Loucy (cell line): ENCODE results near the gene NAPEPLD.

Experiments
- H2AFZ ChIP-seq: fragments of 200-600 bp; sonication (generic); 2 replicates; pipeline ENCODE4 v1.6.0; 2016; ENCODE audit warnings: antibody characterized with exemption, mild to moderate bottlenecking, low read length, moderate library complexity
- H3F3A ChIP-seq: fragments of 200-600 bp; 2 replicates; pipeline ENCODE4 v1.6.0; 2016; ENCODE audit warnings: antibody characterized with exemption, low read depth, mild to moderate bottlenecking
- H3K27me3 ChIP-seq: fragments of 200-600 bp; sonication (generic); 2 replicates; pipeline ENCODE4 v1.6.1; 2014; ENCODE audit warnings: low read length, mild to moderate bottlenecking; ENCODE audit not compliant: insufficient read depth, poor library complexity, severe bottlenecking
- H3K36me3 ChIP-seq: fragments of 200-600 bp; sonication (generic); 2 replicates; pipeline ENCODE4 v1.6.1; 2016; ENCODE audit warnings: low read length; ENCODE audit not compliant: insufficient read depth
- H3K4me1 ChIP-seq: fragments of 200-600 bp; sonication (generic); 2 replicates; pipeline ENCODE4 v1.5.1; 2014; ENCODE audit warnings: low read length, mild to moderate bottlenecking; ENCODE audit not compliant: insufficient read depth, poor library complexity, severe bottlenecking
- H3K4me2 ChIP-seq: fragments of 200-600 bp; sonication (generic); 2 replicates; pipeline ENCODE4 v1.6.0; 2014; ENCODE audit warnings: antibody characterized with exemption, low read length, low read depth, mild to moderate bottlenecking; ENCODE audit not compliant: poor library complexity, severe bottlenecking
- H3K4me3 ChIP-seq: fragments of 200-600 bp; sonication (generic); 2 replicates; pipeline ENCODE4 v1.5.1; 2014; ENCODE audit warnings: low read length, mild to moderate bottlenecking, mixed read lengths; ENCODE audit not compliant: poor library complexity, severe bottlenecking
- H3K79me2 ChIP-seq: fragments of 200-600 bp; sonication (generic); 2 replicates; pipeline ENCODE4 v1.6.1; 2014; ENCODE audit warnings: low read length; ENCODE audit not compliant: insufficient read depth
- H3K9ac ChIP-seq: fragments of 200-600 bp; sonication (generic); 2 replicates; pipeline ENCODE4 v1.6.0; 2014; ENCODE audit warnings: mild to moderate bottlenecking, low read depth, low read length, moderate library complexity; ENCODE audit not compliant: poor library complexity, severe bottlenecking
- H3K9me2 ChIP-seq: fragments of 200-600 bp; sonication (generic); replicated peaks from 2 replicates; pipeline ENCODE4 v1.6.1; 2016; ENCODE audit warnings: low read depth, low read length, mixed read lengths
- H3K9me3 ChIP-seq: fragments of 200-600 bp; sonication (generic); 2 replicates; pipeline ENCODE4 v1.6.1; 2014; ENCODE audit warnings: mild to moderate bottlenecking, antibody characterized with exemption, low read length, low read depth; ENCODE audit not compliant: insufficient read depth
- H4K20me1 ChIP-seq: fragments of 200-600 bp; sonication (generic); 2 replicates; pipeline ENCODE4 v1.6.0; 2014; ENCODE audit warnings: antibody characterized with exemption, low read length, mild to moderate bottlenecking; ENCODE audit not compliant: insufficient read depth, poor library complexity, severe bottlenecking
- CTCF ChIP-seq: fragments of 200-600 bp; sonication (generic); conservative IDR thresholded peaks from 2 replicates; pipeline ENCODE4 v1.5.1; 2014; ENCODE audit warnings: mild to moderate bottlenecking, antibody characterized with exemption, low read length
- EZH2phosphoT487 ChIP-seq: fragments of 200-600 bp; IDR thresholded peaks from 2 replicates; pipeline ENCODE4 v1.6.1; 2018; ENCODE audit warnings: antibody characterized with exemption, mild to moderate bottlenecking, moderate library complexity, borderline replicate concordance

The NAPEPLD gene

GRCh38 chr7:103140685-103141084, 8.2 kb downstream of the NAPEPLD start:
- TF ChIP-seq EZH2phosphoT487 (no peak), CTCF (no peak)
- H3K4me3 ChIP-seq = no peak overlapping the region
- H3F3A ChIP-seq = no peaks in the 10 kb centered on the region
- no peaks in the 10 kb centered on the region for H3K27me3 ChIP-seq
- H3K9me2 ChIP-seq = no peaks in the 10 kb centered on the region
- H3K4me2 ChIP-seq = no peak overlapping the region
- H2AFZ ChIP-seq = no peak overlapping the region
- no peak overlapping the region for H3K9ac ChIP-seq
- no peaks in the 10 kb centered on the region for H3K9me3 ChIP-seq
- no peaks in the 10 kb centered on the region for H4K20me1 ChIP-seq
- H3K79me2 ChIP-seq = peaks cover 4% of the 10 kb centered on the region; the same call in 1 of the 2 replicates
- no peaks in the 10 kb centered on the region for H3K36me3 ChIP-seq
- peaks cover 5% of the 10 kb centered on the region for H3K4me1 ChIP-seq

- Histone ChIP-seq H3K27me3 (no peaks in the 10 kb centered on the region), H3F3A (no peaks in the 10 kb centered on the region), H3K4me3 (no peak overlapping the region), H4K20me1 (no peaks in the 10 kb centered on the region), H3K36me3 (no peaks in the 10 kb centered on the region), H3K9me3 (no peaks in the 10 kb centered on the region), H2AFZ (no peak overlapping the region), H3K4me2 (no peak overlapping the region), H3K4me1 (peaks cover 3% of the 10 kb centered on the region), H3K9ac (no peak overlapping the region), H3K9me2 (no peaks in the 10 kb centered on the region), H3K79me2 (peaks cover 4% of the 10 kb centered on the region; the same call in 1 of the 2 replicates)
- TF ChIP-seq EZH2phosphoT487 = no peak
- no peak for TF ChIP-seq CTCF
Observed at GRCh38 chr7:103140061-103140460, 8.8 kb downstream of the NAPEPLD start.

GRCh38 chr7:103134836-103135554, 13.9 kb downstream of the NAPEPLD start:
- no peak overlapping the region for H3K4me2 ChIP-seq
- H3K79me2 ChIP-seq = no peaks in the 10 kb centered on the region
- TF ChIP-seq EZH2phosphoT487 (no peak), CTCF (no peak)

More at GRCh38 chr7:103134836-103135554, 13.9 kb downstream of the NAPEPLD start:
- Histone ChIP-seq H3K9me2 (no peaks in the 10 kb centered on the region), H3K27me3 (no peaks in the 10 kb centered on the region), H4K20me1 (no peaks in the 10 kb centered on the region), H3K36me3 (no peaks in the 10 kb centered on the region), H3K4me3 (no peak overlapping the region), H3K4me1 (peaks cover under 1% of the 10 kb centered on the region), H3F3A (no peaks in the 10 kb centered on the region), H3K9me3 (no peaks in the 10 kb centered on the region), H2AFZ (no peak overlapping the region), H3K9ac (no peak overlapping the region)
